GM12878 (cell line): ENCODE measurements around the gene ZNF653. TPM values are rescaled to one million over a fixed set of nuclear protein-coding genes. Genes with fewer than 3 reads are reported as not detected.

Experiments
- LARP7 ChIP-seq: fragments of 450-650 bp; IDR thresholded peaks from 2 replicates; pipeline ENCODE4 v1.6.1; 2017; ENCODE audit warnings: mild to moderate bottlenecking
- NBN ChIP-seq: fragments of 450-650 bp; IDR thresholded peaks from 2 replicates; pipeline ENCODE4 v1.6.1; 2016
- RAD51 ChIP-seq: fragments of 450-650 bp; IDR thresholded peaks from 2 replicates; pipeline ENCODE4 v1.6.1; 2016; ENCODE audit warnings: moderate library complexity, mild to moderate bottlenecking, inconsistent platforms
- polyA plus RNA-seq, 11 experiments: library from polyadenylated mRNA; depleted of rRNA in 4 of 11; unstranded in 6 of 11; stranded (reverse) in 5 of 11; fragments of >200 nt; fragmentation: Nextera tagmentation in 4 of 11; fragmentation: Illumina TruSeq in 1 of 11; extraction: Ambion mirVana in 4 of 11; extraction: Trizol in 1 of 11; gene quantifications; 1 replicate in 1 of 11; 2 replicates in 10 of 11; pipeline versions ENCODE4 v1.2.1 to v1.2.3, GENCODE V29; 2011 to 2016; ENCODE audit warnings: inconsistent platforms in 2 of 11, missing spikeins in 2 of 11, low read depth in 1 of 11
- total RNA-seq, 4 experiments: library from RNA; depleted of rRNA in 3 of 4; stranded (reverse); fragments of >200 nt in 3 of 4; fragmentation: Illumina TruSeq in 1 of 4; extraction: Trizol in 1 of 4; gene quantifications; 2 replicates each; pipeline versions ENCODE4 v1.2.1 to v1.2.3, GENCODE V29; 2013 to 2021
- TF ChIP-seq, protein P1 (sequence below): IDR thresholded peaks from 2 replicates; pipeline ENCODE4 v1.6.1; 2012; ENCODE audit warnings: improper control_type of control experiment, low read depth, low read length; ENCODE audit not compliant: insufficient replicate concordance
- TF ChIP-seq, protein P2 (sequence below): IDR thresholded peaks from 2 replicates; pipeline ENCODE4 v1.6.1; 2011; ENCODE audit warnings: borderline replicate concordance, low read depth, mild to moderate bottlenecking, moderate library complexity, low read length; ENCODE audit not compliant: insufficient read depth, poor library complexity, severe bottlenecking
- TF ChIP-seq, protein P3 (sequence below): fragments of 450-650 bp; IDR thresholded peaks from 2 replicates; pipeline ENCODE4 v1.6.1; 2017; ENCODE audit warnings: low read depth, mild to moderate bottlenecking, moderate library complexity

The ZNF653 gene
- total and polyA plus RNA-seq, 10 of the 15 experiments (the other 5 are each of a cell fraction or from before 2014, with no cell fraction given): 2.2 to 13.2 (median 6.7) TPM; not detected in 2

DNA sequence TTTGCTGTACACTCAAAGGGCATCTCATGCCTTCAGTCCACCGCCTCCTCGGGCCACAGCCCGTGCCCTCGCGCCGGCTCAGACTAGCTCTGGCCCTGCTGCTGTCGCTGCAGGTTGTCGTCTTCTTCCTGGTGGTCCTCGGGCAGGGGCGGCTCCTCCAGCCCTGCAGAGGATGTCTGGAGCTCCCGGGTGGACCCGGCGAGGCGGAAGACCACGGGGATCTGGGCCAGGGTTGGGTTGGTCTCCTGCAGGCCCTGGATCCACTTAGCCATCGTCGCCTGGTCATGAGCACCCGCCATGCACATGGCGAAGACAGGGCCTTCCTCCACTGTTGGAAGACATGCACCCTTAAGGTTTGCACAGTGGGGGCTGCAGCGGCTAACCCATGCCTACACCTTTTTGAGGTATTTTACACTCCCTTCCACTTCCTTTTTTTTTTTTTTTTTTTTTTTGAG lies 489 bp upstream of the ZNF653 start (continued):
- TF ChIP-seq RAD51: no peak
- TF ChIP-seq, protein P1, sequence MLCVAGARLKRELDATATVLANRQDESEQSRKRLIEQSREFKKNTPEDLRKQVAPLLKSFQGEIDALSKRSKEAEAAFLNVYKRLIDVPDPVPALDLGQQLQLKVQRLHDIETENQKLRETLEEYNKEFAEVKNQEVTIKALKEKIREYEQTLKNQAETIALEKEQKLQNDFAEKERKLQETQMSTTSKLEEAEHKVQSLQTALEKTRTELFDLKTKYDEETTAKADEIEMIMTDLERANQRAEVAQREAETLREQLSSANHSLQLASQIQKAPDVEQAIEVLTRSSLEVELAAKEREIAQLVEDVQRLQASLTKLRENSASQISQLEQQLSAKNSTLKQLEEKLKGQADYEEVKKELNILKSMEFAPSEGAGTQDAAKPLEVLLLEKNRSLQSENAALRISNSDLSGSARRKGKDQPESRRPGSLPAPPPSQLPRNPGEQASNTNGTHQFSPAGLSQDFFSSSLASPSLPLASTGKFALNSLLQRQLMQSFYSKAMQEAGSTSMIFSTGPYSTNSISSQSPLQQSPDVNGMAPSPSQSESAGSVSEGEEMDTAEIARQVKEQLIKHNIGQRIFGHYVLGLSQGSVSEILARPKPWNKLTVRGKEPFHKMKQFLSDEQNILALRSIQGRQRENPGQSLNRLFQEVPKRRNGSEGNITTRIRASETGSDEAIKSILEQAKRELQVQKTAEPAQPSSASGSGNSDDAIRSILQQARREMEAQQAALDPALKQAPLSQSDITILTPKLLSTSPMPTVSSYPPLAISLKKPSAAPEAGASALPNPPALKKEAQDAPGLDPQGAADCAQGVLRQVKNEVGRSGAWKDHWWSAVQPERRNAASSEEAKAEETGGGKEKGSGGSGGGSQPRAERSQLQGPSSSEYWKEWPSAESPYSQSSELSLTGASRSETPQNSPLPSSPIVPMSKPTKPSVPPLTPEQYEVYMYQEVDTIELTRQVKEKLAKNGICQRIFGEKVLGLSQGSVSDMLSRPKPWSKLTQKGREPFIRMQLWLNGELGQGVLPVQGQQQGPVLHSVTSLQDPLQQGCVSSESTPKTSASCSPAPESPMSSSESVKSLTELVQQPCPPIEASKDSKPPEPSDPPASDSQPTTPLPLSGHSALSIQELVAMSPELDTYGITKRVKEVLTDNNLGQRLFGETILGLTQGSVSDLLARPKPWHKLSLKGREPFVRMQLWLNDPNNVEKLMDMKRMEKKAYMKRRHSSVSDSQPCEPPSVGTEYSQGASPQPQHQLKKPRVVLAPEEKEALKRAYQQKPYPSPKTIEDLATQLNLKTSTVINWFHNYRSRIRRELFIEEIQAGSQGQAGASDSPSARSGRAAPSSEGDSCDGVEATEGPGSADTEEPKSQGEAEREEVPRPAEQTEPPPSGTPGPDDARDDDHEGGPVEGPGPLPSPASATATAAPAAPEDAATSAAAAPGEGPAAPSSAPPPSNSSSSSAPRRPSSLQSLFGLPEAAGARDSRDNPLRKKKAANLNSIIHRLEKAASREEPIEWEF: no peak
- 0 out of 2 replicates have a peak, but pooled peaks have one; percentile 54 for TF ChIP-seq NBN
- no peak for TF ChIP-seq LARP7
- TF ChIP-seq, protein P2, sequence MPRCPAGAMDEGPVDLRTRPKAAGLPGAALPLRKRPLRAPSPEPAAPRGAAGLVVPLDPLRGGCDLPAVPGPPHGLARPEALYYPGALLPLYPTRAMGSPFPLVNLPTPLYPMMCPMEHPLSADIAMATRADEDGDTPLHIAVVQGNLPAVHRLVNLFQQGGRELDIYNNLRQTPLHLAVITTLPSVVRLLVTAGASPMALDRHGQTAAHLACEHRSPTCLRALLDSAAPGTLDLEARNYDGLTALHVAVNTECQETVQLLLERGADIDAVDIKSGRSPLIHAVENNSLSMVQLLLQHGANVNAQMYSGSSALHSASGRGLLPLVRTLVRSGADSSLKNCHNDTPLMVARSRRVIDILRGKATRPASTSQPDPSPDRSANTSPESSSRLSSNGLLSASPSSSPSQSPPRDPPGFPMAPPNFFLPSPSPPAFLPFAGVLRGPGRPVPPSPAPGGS: no peak
- TF ChIP-seq, protein P3, sequence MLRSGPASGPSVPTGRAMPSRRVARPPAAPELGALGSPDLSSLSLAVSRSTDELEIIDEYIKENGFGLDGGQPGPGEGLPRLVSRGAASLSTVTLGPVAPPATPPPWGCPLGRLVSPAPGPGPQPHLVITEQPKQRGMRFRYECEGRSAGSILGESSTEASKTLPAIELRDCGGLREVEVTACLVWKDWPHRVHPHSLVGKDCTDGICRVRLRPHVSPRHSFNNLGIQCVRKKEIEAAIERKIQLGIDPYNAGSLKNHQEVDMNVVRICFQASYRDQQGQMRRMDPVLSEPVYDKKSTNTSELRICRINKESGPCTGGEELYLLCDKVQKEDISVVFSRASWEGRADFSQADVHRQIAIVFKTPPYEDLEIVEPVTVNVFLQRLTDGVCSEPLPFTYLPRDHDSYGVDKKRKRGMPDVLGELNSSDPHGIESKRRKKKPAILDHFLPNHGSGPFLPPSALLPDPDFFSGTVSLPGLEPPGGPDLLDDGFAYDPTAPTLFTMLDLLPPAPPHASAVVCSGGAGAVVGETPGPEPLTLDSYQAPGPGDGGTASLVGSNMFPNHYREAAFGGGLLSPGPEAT: 0 out of 2 replicates have a peak, but pooled peaks have one; percentile 6
- TF ChIP-seq, all 136 proteins: peak for 5
